Panc1 (cell line): ENCODE data around the gene RALGPS2. TPM values are rescaled to one million over a fixed set of nuclear protein-coding genes. Genes with fewer than 3 reads are reported as not detected.

ENCODE experiments used
- ATAC-seq: fragments of 200-7000 bp; cut with Tn5 transposase; 2 replicates; pipeline ENCODE4 v1.9.1; 2020; ENCODE audit warnings: mild to moderate bottlenecking, moderate library complexity
- BruUV-seq: library from RNA; stranded (reverse); fragments of 400-500 nt; replicated peaks from 2 replicates; lab custom pipeline; 2021; lab: Mats Ljungman, UMichigan
- CTCF ChIA-PET: fragments of 300-600 bp; sonication (Branson Sonifier 250); formaldehyde crosslinking; loops from one replicate; lab custom pipeline; 2022; ENCODE audit warnings: antibody characterized with exemption; lab: Charles Lee
- POLR2A ChIA-PET: fragments of 300-600 bp; sonication (Branson Sonifier 250); formaldehyde crosslinking; loops from one replicate; lab custom pipeline; 2022; ENCODE audit warnings: antibody characterized with exemption; lab: Charles Lee
- DNase-seq: peaks from one replicate; pipeline ENCODE4 v3.0.0-alpha.2; 2010; ENCODE audit warnings: low read depth, low spot score
- H3K27ac ChIP-seq: 2 replicates; pipeline ENCODE4 v1.5.1; 2011; ENCODE audit warnings: mild to moderate bottlenecking, low read length, inconsistent platforms
- H3K27me3 ChIP-seq: fragments of 200-500 bp; sonication (Bioruptor generic); 2 replicates; pipeline ENCODE4 v1.6.0; 2014; ENCODE audit warnings: low read length, inconsistent platforms; ENCODE audit not compliant: control insufficient read depth, insufficient read depth
- H3K36me3 ChIP-seq: fragments of 200-500 bp; sonication (Bioruptor generic); 2 replicates; pipeline ENCODE4 v1.5.1; 2014; ENCODE audit warnings: inconsistent platforms, mild to moderate bottlenecking, low read length, moderate library complexity; ENCODE audit not compliant: control insufficient read depth, insufficient read depth
- H3K4me1 ChIP-seq: 2 replicates; pipeline ENCODE4 v1.5.1; 2011; ENCODE audit warnings: inconsistent platforms, mild to moderate bottlenecking, low read length, moderate library complexity; ENCODE audit not compliant: control insufficient read depth, insufficient read depth
- H3K4me3 ChIP-seq, 2 experiments: 2 replicates each; pipeline ENCODE4 v1.5.1; 2011 to 2012; ENCODE audit warnings: low read depth in 2 of 2, low read length in 2 of 2, mild to moderate bottlenecking in 2 of 2, inconsistent platforms in 1 of 2, moderate library complexity in 1 of 2
- H3K9me3 ChIP-seq: fragments of 200-500 bp; sonication (Bioruptor generic); 2 replicates; pipeline ENCODE4 v1.5.1; 2014; ENCODE audit warnings: low read depth, mild to moderate bottlenecking, inconsistent platforms, low read length, moderate library complexity; ENCODE audit not compliant: control insufficient read depth, insufficient read depth
- CTCF ChIP-seq: fragments of 450-650 bp; IDR thresholded peaks from 2 replicates; pipeline ENCODE4 v1.5.1; 2017; ENCODE audit warnings: mild to moderate bottlenecking
- POLR2AphosphoS5 ChIP-seq: IDR thresholded peaks from 2 replicates; pipeline ENCODE4 v1.6.1; 2012; ENCODE audit warnings: mild to moderate bottlenecking, low read depth, low read length, moderate library complexity
- REST ChIP-seq, 2 experiments: IDR thresholded peaks; 2 replicates each; pipeline ENCODE4 v1.6.1; 2011 to 2012; ENCODE audit warnings: low read depth in 2 of 2, control low read depth in 1 of 2, low read length in 1 of 2, mild to moderate bottlenecking in 1 of 2, moderate library complexity in 1 of 2; ENCODE audit not compliant: insufficient read depth in 1 of 2
- SIN3A ChIP-seq: IDR thresholded peaks from 2 replicates; pipeline ENCODE4 v1.6.1; 2012; ENCODE audit warnings: low read depth, mild to moderate bottlenecking, low read length, moderate library complexity, borderline replicate concordance; ENCODE audit not compliant: insufficient read depth
- TCF7L2 ChIP-seq: IDR thresholded peaks from 2 replicates; pipeline ENCODE4 v1.6.1; 2011; ENCODE audit warnings: mild to moderate bottlenecking, low read depth, low read length, inconsistent platforms
- in situ Hi-C: cut with HindIII; loops from 2 replicates; pipeline ENCODE4 v1.10.0; 2016; ENCODE audit warnings: low sequenced_read_pairs, low pct_unique_long_range_greater_than_20kb
- intact Hi-C: fragments of 100-400 bp; cut with micrococcal nuclease; formaldehyde crosslinking; loops from one replicate; pipeline ENCODE4 v1.10.0; 2022; ENCODE audit not compliant: unreplicated experiment
- total RNA-seq: library from RNA; stranded (reverse); gene quantifications from one replicate; pipeline ENCODE4 v1.2.1, GENCODE V29; 2021; ENCODE audit not compliant: unreplicated experiment

The RALGPS2 gene
- total RNA-seq, 1 experiment from 2014 or later, result 5.4 TPM

- no peaks in the 10 kb centered on the region for H3K4me1 ChIP-seq
- BruUV-seq, result no TSS peak
- CTCF ChIA-PET, result no interaction called here
These were observed 239.7 kb downstream of the RALGPS2 start for GRCh38 chr1:178964469-178965330.

GRCh38 chr1:178966312-178966711, 241.3 kb downstream of the RALGPS2 start:
- Histone ChIP-seq H3K4me1 (no peaks in the 10 kb centered on the region), H3K27me3 (no peaks in the 10 kb centered on the region), H3K4me3 (no peak overlapping the region), H3K36me3 (no peaks in the 10 kb centered on the region), H3K9me3 (no peaks in the 10 kb centered on the region), H3K27ac (no peak overlapping the region)
- no peak for ATAC-seq
- in situ Hi-C loops (no loop called here), intact Hi-C loops (no loop called here)
- POLR2A ChIA-PET, result no interaction called here
- TF ChIP-seq TCF7L2 (no peak), POLR2AphosphoS5 (no peak), SIN3A (no peak), REST (IDR thresholded peaks at IDR 0.05; ENCODE audit: insufficient read depth in 1 of 2, low read depth in 2 of 2, low read length in 1 of 2) (no peak), CTCF (no peak)
- no peak for DNase-seq
- CTCF ChIA-PET, result no interaction called here
- no TSS peak for BruUV-seq

More at GRCh38 chr1:178964469-178965330, 239.7 kb downstream of the RALGPS2 start:
- DNase-seq (no peak), ATAC-seq (no peak)
- no peaks in the 10 kb centered on the region for H3K9me3 ChIP-seq
- no peak overlapping the region for H3K27ac ChIP-seq
- POLR2A ChIA-PET, result no interaction called here
- H3K4me3 ChIP-seq, result no peak overlapping the region
- TF ChIP-seq TCF7L2 (no peak), REST (IDR thresholded peaks at IDR 0.05; ENCODE audit: insufficient read depth in 1 of 2, low read depth in 2 of 2, low read length in 1 of 2) (no peak), SIN3A (no peak), CTCF (no peak), POLR2AphosphoS5 (no peak)
- in situ Hi-C loops (no loop called here), intact Hi-C loops (no loop called here)
- no peaks in the 10 kb centered on the region for H3K36me3 ChIP-seq
- no peaks in the 10 kb centered on the region for H3K27me3 ChIP-seq
